IMR-90 (cell line): ENCODE measurements around the gene NAV2. TPM values are rescaled to one million over a fixed set of nuclear protein-coding genes. Genes with fewer than 3 reads are reported as not detected.

Experiments
- ATAC-seq: fragments of 200-7000 bp; cut with Tn5 transposase; 2 replicates; pipeline ENCODE4 v1.9.1; 2020; ENCODE audit warnings: low read depth, mild to moderate bottlenecking, moderate library complexity
- BruUV-seq: library from RNA; stranded (reverse); fragments of 400-500 nt; replicated peaks from 2 replicates; lab custom pipeline; 2021; lab: Mats Ljungman, UMichigan
- CTCF ChIA-PET: fragments of 300-600 bp; formaldehyde crosslinking; extraction: SDS; loops from one replicate; lab custom pipeline; 2021; ENCODE audit warnings: antibody characterized with exemption; lab: Yijun Ruan, JAX
- POLR2A ChIA-PET: fragments of 300-600 bp; sonication (Branson Sonifier 250); formaldehyde crosslinking; loops from one replicate; lab custom pipeline; 2022; ENCODE audit warnings: antibody characterized with exemption; ENCODE audit not compliant: unreplicated experiment; lab: Charles Lee
- DNase-seq: peaks from one replicate; pipeline ENCODE4 v3.0.0; 2013
- H2AFZ ChIP-seq: replicated peaks from 2 replicates; pipeline ENCODE3; 2013; ENCODE audit warnings: low read length, mild to moderate bottlenecking; ENCODE audit not compliant: poor library complexity
- H2AK5ac ChIP-seq: 2 replicates; pipeline ENCODE4 v1.6.1; 2013; ENCODE audit warnings: low read depth, low read length, inconsistent platforms
- H2AK9ac ChIP-seq: replicated peaks from 2 replicates; pipeline ENCODE3; 2013; ENCODE audit warnings: mild to moderate bottlenecking, low read depth, low read length, moderate library complexity; ENCODE audit not compliant: poor library complexity
- H2BK120ac ChIP-seq: 2 replicates; pipeline ENCODE4 v1.6.1; 2013; ENCODE audit warnings: low read depth, low read length, inconsistent platforms
- H2BK15ac ChIP-seq: 3 replicates; pipeline ENCODE4 v1.6.1; 2013; ENCODE audit warnings: low read depth, low read length, inconsistent platforms
- H2BK20ac ChIP-seq: 2 replicates; pipeline ENCODE4 v1.6.1; 2013; ENCODE audit warnings: low read depth, mild to moderate bottlenecking, inconsistent platforms, low read length, moderate library complexity
- H2BK5ac ChIP-seq: 2 replicates; pipeline ENCODE4 v1.6.1; 2013; ENCODE audit warnings: mild to moderate bottlenecking, low read depth, low read length, inconsistent platforms; ENCODE audit not compliant: poor library complexity, severe bottlenecking
- H3K14ac ChIP-seq: replicated peaks from 2 replicates; pipeline ENCODE4 v1.6.1; 2013; ENCODE audit warnings: low read depth, low read length, inconsistent platforms
- H3K18ac ChIP-seq: 2 replicates; pipeline ENCODE4 v1.6.1; 2013; ENCODE audit warnings: low read depth, low read length, control low read depth
- H3K23ac ChIP-seq: 2 replicates; pipeline ENCODE4 v1.6.1; 2013; ENCODE audit warnings: low read depth, low read length, inconsistent platforms
- H3K27ac ChIP-seq: 2 replicates; pipeline ENCODE4 v1.5.1; 2013; ENCODE audit warnings: mild to moderate bottlenecking, control low read depth, low read length; ENCODE audit not compliant: insufficient read depth
- H3K27me3 ChIP-seq: 2 replicates; pipeline ENCODE4 v1.6.1; 2013; ENCODE audit warnings: low read length; ENCODE audit not compliant: control insufficient read depth, insufficient read depth
- H3K36me3 ChIP-seq: 2 replicates; pipeline ENCODE4 v1.6.1; 2013; ENCODE audit warnings: low read length, mixed read lengths; ENCODE audit not compliant: control insufficient read depth, insufficient read depth
- H3K4ac ChIP-seq: 2 replicates; pipeline ENCODE4 v1.6.1; 2013; ENCODE audit warnings: low read depth, low read length, inconsistent platforms
- H3K4me1 ChIP-seq: 2 replicates; pipeline ENCODE4 v1.6.1; 2013; ENCODE audit warnings: low read length, mixed read lengths; ENCODE audit not compliant: control insufficient read depth, insufficient read depth
- H3K4me2 ChIP-seq: 2 replicates; pipeline ENCODE4 v1.6.1; 2013; ENCODE audit warnings: low read depth, mild to moderate bottlenecking, control low read depth, low read length, moderate library complexity
- H3K4me3 ChIP-seq: 2 replicates; pipeline ENCODE4 v1.5.1; 2013; ENCODE audit warnings: low read depth, mild to moderate bottlenecking, control low read depth, low read length, moderate library complexity; ENCODE audit not compliant: insufficient read depth
- H3K56ac ChIP-seq: 2 replicates; pipeline ENCODE4 v1.6.1; 2013; ENCODE audit warnings: low read length, inconsistent platforms; ENCODE audit not compliant: insufficient read depth; ENCODE audit errors: extremely low read depth
- H3K79me1 ChIP-seq, 2 experiments: 2 replicates each; pipeline ENCODE4 v1.6.1; 2013; ENCODE audit warnings: low read length in 2 of 2, inconsistent platforms in 1 of 2, low read depth in 1 of 2
- H3K9ac ChIP-seq: 2 replicates; pipeline ENCODE4 v1.6.1; 2013; ENCODE audit warnings: low read depth, low read length, control low read depth
- H3K9me1 ChIP-seq: 2 replicates; pipeline ENCODE4 v1.6.1; 2013; ENCODE audit warnings: low read length, inconsistent platforms; ENCODE audit not compliant: insufficient read depth
- H3K9me3 ChIP-seq: 2 replicates; pipeline ENCODE4 v1.6.1; 2013; ENCODE audit warnings: low read length; ENCODE audit not compliant: control insufficient read depth, insufficient read depth
- H4K20me1 ChIP-seq: 2 replicates; pipeline ENCODE4 v1.6.1; 2013; ENCODE audit warnings: low read length, inconsistent platforms; ENCODE audit not compliant: insufficient read depth
- H4K5ac ChIP-seq: 2 replicates; pipeline ENCODE4 v1.6.1; 2013; ENCODE audit warnings: mild to moderate bottlenecking, low read depth, low read length, control low read depth
- H4K8ac ChIP-seq, 2 experiments: 2 replicates each; pipeline ENCODE4 v1.6.1; 2013; ENCODE audit warnings: low read depth in 2 of 2, low read length in 2 of 2, control low read depth in 1 of 2, inconsistent platforms in 1 of 2
- H4K91ac ChIP-seq: 2 replicates; pipeline ENCODE4 v1.6.1; 2013; ENCODE audit warnings: low read depth, low read length, inconsistent platforms; ENCODE audit not compliant: insufficient read depth
- BHLHE40 ChIP-seq: fragments of 150-350 bp; IDR thresholded peaks from 2 replicates; pipeline ENCODE4 v1.6.1; 2016; ENCODE audit warnings: mild to moderate bottlenecking, low read depth, low read length
- CEBPB ChIP-seq: IDR thresholded peaks from 2 replicates; pipeline ENCODE4 v1.6.1; 2012; ENCODE audit warnings: low read depth, low read length, improper control_type of control experiment
- CHD1 ChIP-seq: IDR thresholded peaks from 2 replicates; pipeline ENCODE4 v1.6.1; 2012; ENCODE audit warnings: low read depth, low read length, improper control_type of control experiment
- MAZ ChIP-seq: IDR thresholded peaks from 2 replicates; pipeline ENCODE4 v1.6.1; 2012; ENCODE audit warnings: low read depth, mild to moderate bottlenecking, low read length, improper control_type of control experiment, moderate library complexity, borderline replicate concordance
- MXI1 ChIP-seq: IDR thresholded peaks from 2 replicates; pipeline ENCODE4 v1.6.1; 2012; ENCODE audit warnings: low read depth, mild to moderate bottlenecking, low read length, moderate library complexity, borderline replicate concordance
- NFE2L2 ChIP-seq: fragments of 150-350 bp; IDR thresholded peaks from 2 replicates; pipeline ENCODE4 v1.6.1; 2016; ENCODE audit warnings: low read depth, mild to moderate bottlenecking, low read length
- RAD21 ChIP-seq: IDR thresholded peaks from 2 replicates; pipeline ENCODE4 v1.6.1; 2012; ENCODE audit warnings: low read length, improper control_type of control experiment
- RCOR1 ChIP-seq: IDR thresholded peaks from 2 replicates; pipeline ENCODE4 v1.6.1; 2012; ENCODE audit warnings: mild to moderate bottlenecking, low read length, improper control_type of control experiment; ENCODE audit not compliant: insufficient replicate concordance
- SMC3 ChIP-seq: fragments of 150-350 bp; IDR thresholded peaks from 2 replicates; pipeline ENCODE4 v1.6.1; 2016; ENCODE audit warnings: low read depth, mild to moderate bottlenecking, antibody characterized with exemption, low read length, moderate library complexity
- USF2 ChIP-seq: fragments of 150-350 bp; IDR thresholded peaks from 2 replicates; pipeline ENCODE4 v1.6.1; 2017; ENCODE audit warnings: mild to moderate bottlenecking, antibody characterized with exemption, low read length, low read depth
- WGBS, 2 experiments: methylation state at CpG; one replicate each; pipeline versions ENCODE4 v1.1.5 to v1.1.7; 2013; ENCODE audit warnings: missing lambda C conversion rate in 2 of 2; ENCODE audit not compliant: insufficient read length in 1 of 2; ENCODE audit errors: extremely low coverage in 2 of 2; 5-methylcytosine and 5-hydroxymethylcytosine counted together
- dilution Hi-C: fragments of 300-500 bp; cut with HindIII; formaldehyde crosslinking; loops from one replicate; pipeline ENCODE4 v1.14.3; 2018; ENCODE audit warnings: low sequenced_read_pairs; ENCODE audit not compliant: unreplicated experiment
- in situ Hi-C: fragments of 300-500 bp; cut with MboI; formaldehyde crosslinking; loops from 3 replicates; pipeline ENCODE4 v1.14.3; 2019; ENCODE audit warnings: low sequenced_read_pairs, inconsistent platforms, mixed read lengths
- intact Hi-C: fragments of 100-400 bp; cut with micrococcal nuclease; formaldehyde crosslinking; loops from 2 replicates; pipeline ENCODE4 v1.10.0; 2022
- polyA plus RNA-seq, 3 experiments: library from polyadenylated mRNA; depleted of rRNA; stranded (reverse); fragments of >200 nt; gene quantifications; 2 replicates each; pipeline ENCODE4 v1.2.3, GENCODE V29; 2012; ENCODE audit warnings: low replicate concordance in 1 of 3
- total RNA-seq: library from RNA; depleted of rRNA; stranded (reverse); fragments of >200 nt; gene quantifications from 2 replicates; pipeline ENCODE4 v1.2.3, GENCODE V29; 2012
- TF ChIP-seq, protein P1 (sequence below): fragments of 150-350 bp; IDR thresholded peaks from 2 replicates; pipeline ENCODE4 v1.6.1; 2016; ENCODE audit warnings: low read depth, mild to moderate bottlenecking, low read length, moderate library complexity, borderline replicate concordance

NAV2 gene
- total and polyA plus RNA-seq, 2 of the 4 experiments (the other 2 are of a cell fraction) = 4.5 to 12.6 TPM

GRCh38 chr11:19725379-19726079 lies 12.9 kb downstream of the NAV2 start (continued):
- TF ChIP-seq, protein P1, sequence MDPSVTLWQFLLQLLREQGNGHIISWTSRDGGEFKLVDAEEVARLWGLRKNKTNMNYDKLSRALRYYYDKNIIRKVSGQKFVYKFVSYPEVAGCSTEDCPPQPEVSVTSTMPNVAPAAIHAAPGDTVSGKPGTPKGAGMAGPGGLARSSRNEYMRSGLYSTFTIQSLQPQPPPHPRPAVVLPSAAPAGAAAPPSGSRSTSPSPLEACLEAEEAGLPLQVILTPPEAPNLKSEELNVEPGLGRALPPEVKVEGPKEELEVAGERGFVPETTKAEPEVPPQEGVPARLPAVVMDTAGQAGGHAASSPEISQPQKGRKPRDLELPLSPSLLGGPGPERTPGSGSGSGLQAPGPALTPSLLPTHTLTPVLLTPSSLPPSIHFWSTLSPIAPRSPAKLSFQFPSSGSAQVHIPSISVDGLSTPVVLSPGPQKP = no peak
- no peak for TF ChIP-seq CEBPB
- no peak for TF ChIP-seq CHD1

DNA sequence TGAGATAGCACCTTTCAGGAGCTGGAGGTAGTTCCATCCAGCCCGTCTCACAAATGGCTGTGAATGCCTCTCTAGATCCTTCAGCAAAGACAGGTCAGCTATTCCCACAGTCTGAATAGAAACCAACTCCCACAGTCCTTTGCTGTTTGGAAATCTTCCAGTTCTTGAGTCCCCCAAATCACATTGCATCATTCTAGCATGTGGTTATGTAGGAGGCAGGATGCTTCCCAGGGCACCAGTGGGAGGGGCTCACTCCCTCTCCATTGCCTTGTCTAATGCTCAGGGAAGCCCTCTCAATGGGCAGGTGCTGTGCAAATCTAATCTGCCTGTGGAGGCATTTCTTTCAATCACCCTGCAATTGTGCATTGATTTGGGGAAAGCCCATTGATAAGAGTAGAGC lies 14.6 kb downstream of the NAV2 start:
- H2AK5ac ChIP-seq = no peak overlapping the region
- TF ChIP-seq USF2 (no peak), BHLHE40 (no peak), CHD1 (no peak), CEBPB (peak; percentile 87), SMC3 (no peak), MAZ (peak; percentile 63; the same call in 1 of the 2 replicates), RCOR1 (no peak), NFE2L2 (no peak), MXI1 (no peak), RAD21 (no peak)
- TF ChIP-seq, protein P1 = no peak
- ATAC-seq (no peak; the same call in 1 of the 2 replicates), DNase-seq (peak; percentile 80)
- H3K9ac ChIP-seq = no peak overlapping the region
- POLR2A ChIA-PET = no interaction called here
- H2AK9ac ChIP-seq = peak overlapping the region; percentile 44
- no peak overlapping the region for H3K27ac ChIP-seq
- no peak overlapping the region; the same call in 1 of the 2 replicates for H4K91ac ChIP-seq
- in situ Hi-C loops = no loop called here
- H3K4ac ChIP-seq = no peak overlapping the region
- no peak overlapping the region; the same call in 2 of the 3 replicates for H2BK15ac ChIP-seq
- H3K56ac ChIP-seq = no peak overlapping the region
- peaks cover 25% of the 10 kb centered on the region for H3K9me1 ChIP-seq
- no peak overlapping the region for H3K4me2 ChIP-seq
- no peak overlapping the region for H2BK120ac ChIP-seq
- H4K20me1 ChIP-seq = peaks cover 12% of the 10 kb centered on the region
- no peak overlapping the region for H3K4me3 ChIP-seq
- peaks cover 22% of the 10 kb centered on the region for H3K4me1 ChIP-seq
- no CpG with 5 or more reads among the region's 1 CpG for WGBS, 2 experiments
- no peak overlapping the region for H3K23ac ChIP-seq
- no peaks in the 10 kb centered on the region for H3K27me3 ChIP-seq
- no peaks in the 10 kb centered on the region for H3K9me3 ChIP-seq
- peaks cover 3% of the 10 kb centered on the region; the same call in 1 of the 2 replicates for H3K36me3 ChIP-seq
- H4K5ac ChIP-seq = no peak overlapping the region
- H2AFZ ChIP-seq = no peak overlapping the region
- no peak overlapping the region for H2BK5ac ChIP-seq
- H3K14ac ChIP-seq = no peak overlapping the region
- intact Hi-C loops = no loop called here
- no peak overlapping the region for H3K18ac ChIP-seq
- H2BK20ac ChIP-seq = no peak overlapping the region
- dilution Hi-C loops = no loop called here
- peaks cover 74 to 81% of the 10 kb centered on the region in 2 experiments for H3K79me1 ChIP-seq
- BruUV-seq = no TSS peak
- no peak overlapping the region; a peak in 1 of 4 replicates for H4K8ac ChIP-seq
- CTCF ChIA-PET = no interaction called here
